C4-2B (cell line): ENCODE data around the gene RNU6-1.

Source experiments
- H3K27ac ChIP-seq: fragments of 450-650 bp; 2 replicates; pipeline ENCODE4 v1.5.1; 2017
- CTCF ChIP-seq: fragments of 450-650 bp; conservative IDR thresholded peaks from 2 replicates; pipeline ENCODE4 v1.5.1; 2017; ENCODE audit warnings: mild to moderate bottlenecking
- ZFX ChIP-seq: fragments of 450-650 bp; IDR thresholded peaks from 2 replicates; pipeline ENCODE4 v1.6.1; 2017

Gene RNU6-1

DNA sequence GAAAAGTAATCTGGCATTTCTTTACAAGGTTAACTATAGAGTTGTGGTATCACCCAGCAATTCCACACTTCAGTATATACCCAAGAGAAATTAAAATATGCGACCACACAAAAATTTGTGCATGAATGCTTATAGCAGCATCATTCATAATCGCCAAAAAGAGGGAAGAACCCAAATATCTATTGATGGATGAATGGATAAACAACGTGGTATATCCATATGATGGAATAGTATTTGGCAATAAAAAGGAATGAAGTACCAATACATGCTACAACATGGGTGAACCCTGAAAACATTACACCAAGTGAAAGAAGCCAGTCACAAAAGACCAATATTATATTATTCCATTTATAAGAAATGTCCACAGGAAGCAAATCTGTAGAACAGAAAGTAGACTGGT is 23.2 kb downstream of the RNU6-1 start:
- H3K27ac ChIP-seq = no peak overlapping the region
- TF ChIP-seq ZFX (no peak), CTCF (no peak)

DNA sequence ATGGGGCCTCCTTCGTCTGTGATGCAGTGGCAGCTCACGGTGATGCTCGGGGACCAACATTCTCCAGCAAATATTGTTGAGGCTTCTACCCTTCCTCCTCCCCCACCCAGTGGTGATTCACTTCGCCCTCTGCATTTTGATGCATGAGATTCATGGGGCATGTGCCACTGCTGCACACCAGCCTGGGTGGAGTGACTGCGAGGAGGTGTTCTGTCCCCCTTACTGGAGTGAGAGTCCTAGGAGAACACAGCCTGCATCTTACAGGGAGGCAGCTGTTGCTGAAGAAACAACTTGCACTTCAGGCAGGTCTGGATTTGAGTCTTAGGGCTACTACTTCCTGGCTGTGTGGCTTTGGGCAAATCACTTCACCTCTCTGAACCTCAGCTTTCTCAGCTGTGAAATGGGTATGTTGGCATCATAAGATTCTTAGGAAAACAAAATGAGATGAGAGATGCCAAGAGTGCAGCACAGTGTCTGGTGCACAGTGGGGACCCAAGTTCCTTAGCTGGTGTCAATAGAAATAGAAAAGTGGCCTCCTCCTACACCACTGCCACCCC is 24.7 kb downstream of the RNU6-1 start:
- H3K27ac ChIP-seq = no peak overlapping the region
- no peak for TF ChIP-seq ZFX
- no peak for TF ChIP-seq CTCF

- no peak overlapping the region for H3K27ac ChIP-seq
- TF ChIP-seq ZFX (no peak), CTCF (no peak)
Observed at GRCh38 chr15:67813104-67813634, 26.7 kb downstream of the RNU6-1 start.

DNA sequence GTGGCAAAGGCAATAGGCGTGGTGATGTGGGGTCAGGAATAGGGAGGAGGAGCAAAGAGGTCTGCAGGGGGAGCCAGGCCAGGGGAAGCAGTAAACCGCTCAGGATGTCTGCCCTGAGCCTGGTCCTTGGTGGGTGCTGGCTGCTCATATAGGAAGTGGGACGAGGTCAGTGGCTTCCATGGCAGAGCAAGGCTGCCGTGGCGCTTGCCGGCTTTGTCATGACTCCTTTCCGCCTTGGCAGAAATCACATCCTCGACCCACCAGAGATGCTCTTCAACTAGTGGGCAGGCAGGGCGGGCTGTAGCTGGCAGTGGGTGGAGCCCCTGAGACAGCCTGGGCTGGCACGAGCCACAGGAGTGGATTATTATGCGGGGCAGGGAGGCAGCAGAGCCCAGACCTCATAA is 27.6 kb downstream of the RNU6-1 start:
- no peak for TF ChIP-seq CTCF
- no peak for TF ChIP-seq ZFX
- H3K27ac ChIP-seq = no peak overlapping the region

GRCh38 chr15:67809866-67810265 is 30.0 kb downstream of the RNU6-1 start:
- no peak overlapping the region for H3K27ac ChIP-seq
- TF ChIP-seq ZFX (no peak), CTCF (no peak)

GRCh38 chr15:67809441-67809840 is 30.4 kb downstream of the RNU6-1 start:
- no peak overlapping the region for H3K27ac ChIP-seq
- TF ChIP-seq ZFX (no peak), CTCF (no peak)

DNA sequence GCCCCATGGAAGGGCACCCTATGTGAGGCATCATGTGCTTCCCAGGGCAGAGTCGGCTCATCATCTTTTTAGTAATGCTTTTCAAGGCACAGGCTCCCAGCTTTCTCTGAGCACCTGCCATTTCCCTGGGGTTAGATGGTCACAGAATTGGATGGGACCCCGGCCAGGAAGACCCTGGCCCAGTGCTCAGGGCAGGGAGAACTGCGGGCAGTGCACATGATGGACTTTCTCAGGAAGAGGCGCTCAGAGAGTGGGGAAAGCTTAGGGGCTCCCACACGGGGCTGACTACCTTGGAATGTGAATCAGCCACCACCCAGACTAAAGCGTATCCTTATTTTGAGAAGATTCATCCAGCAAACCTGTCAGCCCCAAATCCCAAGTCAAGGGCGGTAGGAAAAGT is 31.0 kb downstream of the RNU6-1 start:
- TF ChIP-seq ZFX (no peak), CTCF (no peak)
- H3K27ac ChIP-seq = no peak overlapping the region
